OCI-LY3 (cell line): Measurements from ENCODE around the gene ISG20L2.

Experiments
- H2AFZ ChIP-seq: fragments of 200-600, 300-600 bp; shearing (Covaris generic); 2 replicates; pipeline ENCODE4 v1.6.0; 2014; ENCODE audit warnings: antibody characterized with exemption, low read depth, low read length
- H3K27ac ChIP-seq: fragments of 200-600, 300-600 bp; sonication (generic); 2 replicates; pipeline ENCODE4 v1.5.1; 2014; ENCODE audit warnings: mild to moderate bottlenecking, low read length, moderate library complexity, mixed read lengths
- H3K27me3 ChIP-seq: fragments of 200-600, 300-600 bp; sonication (generic); 2 replicates; pipeline ENCODE4 v1.6.1; 2014; ENCODE audit warnings: low read depth, low read length, mixed read lengths
- H3K36me3 ChIP-seq: fragments of 200-600, 300-600 bp; sonication (generic); replicated peaks from 2 replicates; pipeline ENCODE3; 2014; ENCODE audit warnings: low read depth, low read length, mixed read lengths
- H3K4me1 ChIP-seq: fragments of 300-600, 200-600 bp; sonication (generic); 2 replicates; pipeline ENCODE4 v1.6.1; 2014; ENCODE audit warnings: low read length, mixed read lengths
- H3K4me2 ChIP-seq: fragments of 200-600, 300-600 bp; sonication (generic); 2 replicates; pipeline ENCODE4 v1.6.1; 2014; ENCODE audit warnings: low read length, mixed read lengths
- H3K4me3 ChIP-seq: fragments of 300-600, 200-600 bp; sonication (generic); 2 replicates; pipeline ENCODE4 v1.5.1; 2014; ENCODE audit warnings: antibody characterized with exemption, mild to moderate bottlenecking, low read length, moderate library complexity
- H3K79me2 ChIP-seq: fragments of 300-600, 200-600 bp; shearing (Covaris generic); 2 replicates; pipeline ENCODE4 v1.6.1; 2014; ENCODE audit warnings: mild to moderate bottlenecking, low read length, mixed read lengths
- H3K9ac ChIP-seq: fragments of 300-600, 200-600 bp; shearing (Covaris generic); 2 replicates; pipeline ENCODE4 v1.6.0; 2014; ENCODE audit warnings: mild to moderate bottlenecking, low read length, moderate library complexity
- H3K9me3 ChIP-seq: fragments of 200-600, 300-600 bp; shearing (Covaris generic); 2 replicates; pipeline ENCODE4 v1.6.1; 2014; ENCODE audit warnings: low read length, mixed read lengths; ENCODE audit not compliant: insufficient read depth
- H4K20me1 ChIP-seq: fragments of 200-600, 300-600 bp; sonication (generic); 2 replicates; pipeline ENCODE4 v1.6.1; 2016; ENCODE audit warnings: low read length, mixed read lengths; ENCODE audit not compliant: insufficient read depth
- EZH2phosphoT487 ChIP-seq: fragments of 200-600 bp; shearing (Covaris generic); IDR thresholded peaks from 2 replicates; pipeline ENCODE4 v1.6.1; 2018; ENCODE audit warnings: antibody characterized with exemption, mixed run types, low read depth
- TF ChIP-seq, protein P1 (sequence below): fragments of 200-600, 300-600 bp; sonication (generic); IDR thresholded peaks from 2 replicates; pipeline ENCODE4 v1.5.1; 2014; ENCODE audit warnings: antibody characterized with exemption, low read length, low read depth

The ISG20L2 gene

GRCh38 chr1:156681196-156681960 lies 47.2 kb downstream of the ISG20L2 start:
- H3K27ac ChIP-seq = no peak overlapping the region

GRCh38 chr1:156680056-156680455 lies 48.5 kb downstream of the ISG20L2 start:
- H3K79me2 ChIP-seq = no peaks in the 10 kb centered on the region
- no peak overlapping the region for H3K27ac ChIP-seq
- no peaks in the 10 kb centered on the region for H4K20me1 ChIP-seq
- peaks cover 20% of the 10 kb centered on the region for H3K4me1 ChIP-seq
- no peak overlapping the region for H2AFZ ChIP-seq
- H3K4me2 ChIP-seq = no peak overlapping the region
- no peaks in the 10 kb centered on the region for H3K36me3 ChIP-seq
- H3K9me3 ChIP-seq = no peaks in the 10 kb centered on the region
- peaks cover 68% of the 10 kb centered on the region for H3K27me3 ChIP-seq
- TF ChIP-seq EZH2phosphoT487 = no peak
- TF ChIP-seq, protein P1, sequence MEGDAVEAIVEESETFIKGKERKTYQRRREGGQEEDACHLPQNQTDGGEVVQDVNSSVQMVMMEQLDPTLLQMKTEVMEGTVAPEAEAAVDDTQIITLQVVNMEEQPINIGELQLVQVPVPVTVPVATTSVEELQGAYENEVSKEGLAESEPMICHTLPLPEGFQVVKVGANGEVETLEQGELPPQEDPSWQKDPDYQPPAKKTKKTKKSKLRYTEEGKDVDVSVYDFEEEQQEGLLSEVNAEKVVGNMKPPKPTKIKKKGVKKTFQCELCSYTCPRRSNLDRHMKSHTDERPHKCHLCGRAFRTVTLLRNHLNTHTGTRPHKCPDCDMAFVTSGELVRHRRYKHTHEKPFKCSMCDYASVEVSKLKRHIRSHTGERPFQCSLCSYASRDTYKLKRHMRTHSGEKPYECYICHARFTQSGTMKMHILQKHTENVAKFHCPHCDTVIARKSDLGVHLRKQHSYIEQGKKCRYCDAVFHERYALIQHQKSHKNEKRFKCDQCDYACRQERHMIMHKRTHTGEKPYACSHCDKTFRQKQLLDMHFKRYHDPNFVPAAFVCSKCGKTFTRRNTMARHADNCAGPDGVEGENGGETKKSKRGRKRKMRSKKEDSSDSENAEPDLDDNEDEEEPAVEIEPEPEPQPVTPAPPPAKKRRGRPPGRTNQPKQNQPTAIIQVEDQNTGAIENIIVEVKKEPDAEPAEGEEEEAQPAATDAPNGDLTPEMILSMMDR = no peak
- H3K4me3 ChIP-seq = no peak overlapping the region
- no peak overlapping the region for H3K9ac ChIP-seq

More at GRCh38 chr1:156681196-156681960, 47.2 kb downstream of the ISG20L2 start:
- H3K36me3 ChIP-seq = no peaks in the 10 kb centered on the region
- TF ChIP-seq, protein P1 = no peak
- TF ChIP-seq EZH2phosphoT487 = no peak
- H3K4me2 ChIP-seq = no peak overlapping the region
- peaks cover 65% of the 10 kb centered on the region for H3K27me3 ChIP-seq
- H3K9ac ChIP-seq = no peak overlapping the region
- H4K20me1 ChIP-seq = no peaks in the 10 kb centered on the region
- no peaks in the 10 kb centered on the region for H3K79me2 ChIP-seq
- no peak overlapping the region for H3K4me3 ChIP-seq
- no peaks in the 10 kb centered on the region for H3K9me3 ChIP-seq
- peaks cover 20% of the 10 kb centered on the region for H3K4me1 ChIP-seq
- no peak overlapping the region for H2AFZ ChIP-seq

GRCh38 chr1:156677616-156678596 lies 50.7 kb downstream of the ISG20L2 start:
- H3K36me3 ChIP-seq = no peaks in the 10 kb centered on the region
- peaks cover 71% of the 10 kb centered on the region for H3K27me3 ChIP-seq
- TF ChIP-seq EZH2phosphoT487 = no peak
- TF ChIP-seq, protein P1 = peak; percentile 91
- H3K4me1 ChIP-seq = peaks cover 3% of the 10 kb centered on the region; the same call in 1 of the 2 replicates
- H3K79me2 ChIP-seq = no peaks in the 10 kb centered on the region
- no peak overlapping the region for H3K4me3 ChIP-seq
- no peaks in the 10 kb centered on the region for H4K20me1 ChIP-seq
- no peak overlapping the region for H3K27ac ChIP-seq
- H3K4me2 ChIP-seq = no peak overlapping the region
- H3K9me3 ChIP-seq = no peaks in the 10 kb centered on the region
- H2AFZ ChIP-seq = no peak overlapping the region
- H3K9ac ChIP-seq = no peak overlapping the region
